Progenitor cell of endocrine pancreas (in vitro differentiated cells): ENCODE results near the gene FIBCD1. TPM values are rescaled to one million over a fixed set of nuclear protein-coding genes. Genes with fewer than 3 reads are reported as not detected.
A peak's percentile ranks its signal among the peaks of the same experiment; 100 is the strongest.

Experiments used
- DNase-seq: peaks from one replicate; pipeline ENCODE4 v3.0.0; 2021; ENCODE audit warnings: low spot score; ENCODE audit not compliant: unreplicated experiment
- H3K27ac Mint-ChIP-seq: 2 replicates; pipeline ENCODE4 v1.8.0; 2021; ENCODE audit warnings: mild to moderate bottlenecking, moderate library complexity, mixed read lengths
- H3K27me3 Mint-ChIP-seq: 2 replicates; pipeline ENCODE4 v1.8.0; 2021; ENCODE audit warnings: mixed read lengths
- H3K36me3 Mint-ChIP-seq: 2 replicates; pipeline ENCODE4 v1.8.0; 2022; ENCODE audit warnings: mixed read lengths; ENCODE audit not compliant: insufficient read depth
- H3K4me1 Mint-ChIP-seq: 2 replicates; pipeline ENCODE4 v1.8.0; 2021; ENCODE audit warnings: low read depth, mixed read lengths
- H3K4me3 Mint-ChIP-seq: 2 replicates; pipeline ENCODE4 v1.8.0; 2021; ENCODE audit warnings: low read depth, mild to moderate bottlenecking, moderate library complexity, mixed read lengths
- H3K9me3 Mint-ChIP-seq: 2 replicates; pipeline ENCODE4 v1.8.0; 2021; ENCODE audit warnings: low read depth, mixed read lengths
- total RNA-seq: library from RNA; stranded (reverse); gene quantifications from 2 replicates; pipeline ENCODE4 v1.2.1, GENCODE V29; 2021
- TF ChIP-seq, protein P1 (sequence below): fragments of 200-600 bp; sonication (generic); IDR thresholded peaks from one replicate; pipeline ENCODE4 v1.5.0; 2021; ENCODE audit warnings: antibody characterized with exemption, mild to moderate bottlenecking; ENCODE audit not compliant: unreplicated experiment

FIBCD1 gene
- total RNA-seq, 1 donor from 2014 or later, result not detected

DNA sequence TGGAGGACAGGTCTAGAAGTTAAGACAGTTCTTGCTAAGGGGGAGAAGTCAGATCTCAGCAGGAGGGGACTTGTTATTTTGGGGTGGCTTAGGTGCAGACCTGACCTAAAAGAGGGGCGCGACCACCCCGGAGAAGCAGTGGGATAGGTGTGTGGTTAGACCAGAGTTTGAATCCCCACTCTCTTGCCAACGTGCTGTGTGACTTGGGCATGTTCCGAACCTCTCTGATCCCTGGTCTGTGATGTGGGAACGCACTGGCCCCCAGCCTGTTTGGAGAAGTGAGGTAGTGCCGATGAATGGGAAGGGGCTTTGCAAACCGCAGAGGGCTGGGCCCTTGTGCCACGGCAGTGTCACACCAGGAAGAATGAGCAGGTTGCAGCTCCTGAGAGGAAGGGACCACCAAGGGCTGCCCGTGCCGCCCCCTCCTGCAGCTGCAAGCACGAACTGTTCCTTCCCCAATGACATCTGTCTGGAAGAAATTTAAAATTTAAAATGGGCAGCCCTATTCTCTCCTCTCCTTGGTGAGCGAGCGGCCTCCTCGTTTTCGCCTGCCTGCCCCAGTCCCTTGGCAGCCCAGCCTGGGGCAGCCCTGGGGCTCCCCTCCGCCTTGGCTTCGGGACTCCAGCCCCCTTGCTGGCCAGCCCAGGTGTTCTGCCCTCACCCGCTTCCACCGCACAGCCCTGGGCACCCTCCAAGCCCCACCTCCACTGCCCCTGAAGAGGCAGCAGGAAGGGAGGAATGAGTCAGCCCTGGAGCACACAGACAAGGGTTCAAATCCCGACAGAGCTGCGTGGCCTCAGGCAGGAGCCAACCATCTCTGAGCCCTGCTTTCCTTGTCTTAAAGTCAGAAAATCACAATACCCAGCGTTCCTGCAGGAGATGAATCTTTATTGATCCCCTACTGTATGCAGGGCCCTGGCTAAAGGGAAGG is 1.6 kb downstream of the FIBCD1 start:
- peaks cover 67% of the 10 kb centered on the region for H3K27me3 Mint-ChIP-seq
- peaks cover 2% of the 10 kb centered on the region for H3K4me1 Mint-ChIP-seq
- no peak for DNase-seq
- peak overlapping the region; percentile 5 for H3K27ac Mint-ChIP-seq
- TF ChIP-seq, protein P1, sequence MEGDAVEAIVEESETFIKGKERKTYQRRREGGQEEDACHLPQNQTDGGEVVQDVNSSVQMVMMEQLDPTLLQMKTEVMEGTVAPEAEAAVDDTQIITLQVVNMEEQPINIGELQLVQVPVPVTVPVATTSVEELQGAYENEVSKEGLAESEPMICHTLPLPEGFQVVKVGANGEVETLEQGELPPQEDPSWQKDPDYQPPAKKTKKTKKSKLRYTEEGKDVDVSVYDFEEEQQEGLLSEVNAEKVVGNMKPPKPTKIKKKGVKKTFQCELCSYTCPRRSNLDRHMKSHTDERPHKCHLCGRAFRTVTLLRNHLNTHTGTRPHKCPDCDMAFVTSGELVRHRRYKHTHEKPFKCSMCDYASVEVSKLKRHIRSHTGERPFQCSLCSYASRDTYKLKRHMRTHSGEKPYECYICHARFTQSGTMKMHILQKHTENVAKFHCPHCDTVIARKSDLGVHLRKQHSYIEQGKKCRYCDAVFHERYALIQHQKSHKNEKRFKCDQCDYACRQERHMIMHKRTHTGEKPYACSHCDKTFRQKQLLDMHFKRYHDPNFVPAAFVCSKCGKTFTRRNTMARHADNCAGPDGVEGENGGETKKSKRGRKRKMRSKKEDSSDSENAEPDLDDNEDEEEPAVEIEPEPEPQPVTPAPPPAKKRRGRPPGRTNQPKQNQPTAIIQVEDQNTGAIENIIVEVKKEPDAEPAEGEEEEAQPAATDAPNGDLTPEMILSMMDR, result no peak
- H3K36me3 Mint-ChIP-seq, result no peaks in the 10 kb centered on the region
- H3K4me3 Mint-ChIP-seq, result peak overlapping the region; percentile 56
- no peaks in the 10 kb centered on the region for H3K9me3 Mint-ChIP-seq

DNA sequence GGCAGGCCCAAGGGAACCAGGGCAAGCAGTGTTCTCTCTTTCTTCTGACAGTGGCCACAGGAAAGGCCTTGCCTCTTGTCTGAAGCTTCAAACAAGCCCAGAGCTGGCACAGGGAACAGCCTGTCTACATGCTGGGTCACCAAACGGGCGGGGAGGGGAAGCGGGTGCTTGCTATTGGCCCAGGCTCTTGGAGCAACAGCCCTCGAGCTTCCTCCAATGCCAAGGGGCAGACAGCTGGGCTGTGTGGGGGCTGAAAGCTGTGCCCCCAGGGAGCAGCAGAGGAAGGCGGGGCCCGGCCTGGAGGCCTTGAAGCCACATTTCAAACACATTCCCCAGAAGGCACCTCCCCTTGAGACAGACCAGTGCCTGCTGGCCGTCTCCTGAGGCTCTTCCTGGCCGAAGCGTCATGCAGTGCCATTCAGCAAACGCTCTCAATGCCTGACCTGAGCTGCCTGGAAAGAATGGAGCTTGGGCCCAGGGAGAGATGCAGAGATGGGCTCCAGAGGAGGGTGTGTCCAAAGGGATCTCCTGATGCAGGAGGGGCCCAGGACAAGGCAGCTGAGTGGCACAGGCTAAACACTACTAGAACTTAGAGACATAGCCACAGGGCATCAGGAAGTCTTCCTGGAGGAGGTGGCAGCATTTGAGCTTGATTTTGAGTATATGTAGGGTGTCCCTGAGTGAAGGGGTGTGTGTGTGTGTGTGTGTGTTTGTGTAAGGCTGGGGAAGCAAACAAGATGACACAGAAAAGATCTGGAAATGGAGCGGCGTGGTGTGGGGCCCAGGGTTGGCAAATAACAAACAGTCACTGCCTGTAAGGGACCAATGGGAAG is 2.5 kb downstream of the FIBCD1 start:
- DNase-seq, result no peak
- Mint-ChIP-seq H3K4me1 (peaks cover 2% of the 10 kb centered on the region), H3K36me3 (no peaks in the 10 kb centered on the region), H3K4me3 (peak overlapping the region; percentile 22), H3K27ac (peak overlapping the region; percentile 5), H3K9me3 (no peaks in the 10 kb centered on the region), H3K27me3 (peaks cover 66% of the 10 kb centered on the region)
- TF ChIP-seq, protein P1, result no peak

DNA sequence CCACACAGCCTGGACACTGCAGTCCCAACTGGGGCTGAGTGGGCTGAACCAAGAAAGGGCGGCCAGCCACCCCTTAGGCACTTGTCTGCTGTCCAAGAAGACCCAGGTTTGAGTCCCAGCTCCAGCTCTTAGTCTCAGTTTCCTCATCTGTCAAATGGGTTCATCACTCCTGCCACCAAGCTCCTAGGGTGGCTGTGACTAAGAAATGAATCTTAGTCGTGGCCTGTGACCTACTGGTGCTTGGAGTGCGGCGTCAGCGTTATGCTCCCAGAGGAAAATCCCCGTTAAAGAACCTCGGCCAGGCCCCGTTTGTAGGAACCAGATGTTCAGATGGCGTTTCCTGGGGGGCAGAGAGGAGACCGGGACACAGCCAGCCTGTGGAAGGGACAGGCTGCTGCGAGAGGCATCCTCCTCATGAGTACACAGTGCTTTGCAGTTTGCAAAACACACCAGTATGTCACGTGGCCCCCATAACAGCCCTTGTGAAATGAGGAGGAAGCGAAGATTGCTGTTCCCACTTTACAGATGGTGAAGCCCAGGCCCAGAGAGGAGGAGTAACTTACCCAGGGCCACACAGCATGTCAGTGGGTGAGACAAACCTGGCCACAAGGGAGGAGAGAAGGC is 3.3 kb downstream of the FIBCD1 start:
- peaks cover 2% of the 10 kb centered on the region for H3K4me1 Mint-ChIP-seq
- peaks cover 61% of the 10 kb centered on the region for H3K27me3 Mint-ChIP-seq
- DNase-seq, result no peak
- H3K9me3 Mint-ChIP-seq, result no peaks in the 10 kb centered on the region
- H3K27ac Mint-ChIP-seq, result no peak overlapping the region
- no peaks in the 10 kb centered on the region for H3K36me3 Mint-ChIP-seq
- TF ChIP-seq, protein P1, result no peak
- no peak overlapping the region for H3K4me3 Mint-ChIP-seq

DNA sequence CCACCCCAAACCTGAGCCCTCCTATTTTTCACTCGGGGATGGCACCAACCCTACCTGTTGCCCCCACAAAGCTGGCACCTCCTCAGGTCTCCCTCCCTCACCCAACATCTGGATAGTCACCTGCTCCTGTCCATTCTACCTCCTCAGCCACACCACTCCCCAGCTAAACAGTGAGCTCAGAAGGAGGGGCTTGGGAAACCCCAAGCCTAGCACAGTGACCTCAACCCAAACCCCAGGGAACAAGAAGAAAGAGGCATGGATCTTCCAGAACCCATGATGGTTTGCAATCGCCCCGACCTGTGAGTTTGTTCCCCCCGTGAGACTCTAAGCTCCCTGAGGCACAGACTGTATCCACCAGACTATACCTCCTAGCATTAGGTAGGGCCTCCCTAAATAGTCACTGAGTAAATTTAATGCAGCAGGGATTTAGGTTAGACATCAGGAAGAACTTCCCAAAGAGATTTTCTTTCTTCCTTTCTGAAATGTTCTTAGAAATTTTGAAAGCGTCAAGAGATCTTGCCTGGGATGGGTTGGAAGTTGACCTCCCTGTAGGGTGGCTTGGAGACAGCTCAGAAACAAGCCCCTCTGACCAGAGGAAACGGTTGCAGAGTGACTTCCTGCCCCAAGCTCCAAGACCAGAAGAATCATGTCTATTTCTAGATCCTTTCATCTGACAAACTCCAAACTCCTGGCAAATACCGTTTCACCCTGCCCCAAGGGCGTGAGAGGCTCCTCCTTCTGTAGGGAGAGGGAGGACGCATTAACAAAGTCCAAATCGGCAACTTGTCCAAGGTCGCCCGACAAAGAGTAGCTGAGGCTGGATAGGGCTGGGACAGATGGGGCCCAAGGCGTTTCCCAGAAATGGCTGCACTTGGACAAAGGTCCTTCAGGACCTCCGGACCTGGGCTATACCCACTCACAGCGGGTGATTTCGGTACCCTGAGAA is 4.1 kb downstream of the FIBCD1 start:
- no peaks in the 10 kb centered on the region for H3K9me3 Mint-ChIP-seq
- no peak overlapping the region for H3K27ac Mint-ChIP-seq
- H3K4me1 Mint-ChIP-seq, result peaks cover 2% of the 10 kb centered on the region
- TF ChIP-seq, protein P1, result no peak
- no peak for DNase-seq
- H3K36me3 Mint-ChIP-seq, result no peaks in the 10 kb centered on the region
- no peak overlapping the region for H3K4me3 Mint-ChIP-seq
- peaks cover 59% of the 10 kb centered on the region for H3K27me3 Mint-ChIP-seq
